ENCODE data around the gene ADD2. TPM values are rescaled to one million over a fixed set of nuclear protein-coding genes. Genes with fewer than 3 reads are reported as not detected.

The ADD2 gene
- total and polyA plus RNA-seq, 2 donors (not counting 1 experiment from before 2014, with no cell fraction given), result 15.9 to 21.7 TPM

DNA sequence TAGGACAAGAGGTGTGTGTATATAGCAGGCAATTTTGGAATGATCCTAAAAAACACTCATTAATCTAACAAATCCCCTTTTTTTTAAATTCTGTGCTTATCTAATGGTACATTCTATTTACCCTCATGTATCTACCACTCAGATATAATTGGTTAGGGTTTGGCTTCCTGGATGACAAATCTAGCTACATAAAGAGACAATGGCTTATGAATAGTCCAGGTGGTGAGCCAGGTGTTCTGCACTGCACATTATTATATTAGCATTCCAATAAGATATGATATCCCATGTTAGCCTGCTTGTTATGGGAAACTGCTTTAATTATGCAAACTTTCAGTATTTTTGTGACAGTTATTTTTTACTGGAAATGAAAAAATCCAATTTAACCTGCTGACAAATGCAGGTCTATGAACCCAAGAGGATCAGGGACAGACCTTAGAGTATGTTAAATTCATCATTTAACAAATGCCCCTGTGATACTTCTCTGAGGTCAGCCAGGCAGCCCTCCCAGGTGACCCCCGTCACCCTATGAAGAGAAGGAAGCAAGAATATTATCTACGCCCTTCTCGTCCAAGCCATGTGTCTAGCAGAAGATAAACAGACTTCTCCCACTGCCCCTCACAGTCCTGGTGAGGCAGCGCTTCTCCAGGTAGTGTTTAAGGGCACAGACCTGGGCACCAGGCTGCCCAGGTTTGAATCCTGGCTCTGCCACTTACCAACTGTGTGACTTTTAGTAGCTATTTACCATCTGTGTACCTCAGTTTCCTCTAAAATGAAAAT lies 83.0 kb downstream of the ADD2 start:
- Histone ChIP-seq H3K4me2 (replicated peaks; ENCODE audit: low read depth, low read length, poor library complexity, severe bottlenecking) (no peak overlapping the region), H3K79me2 (ENCODE audit: control insufficient read depth, insufficient read depth, low read length) (no peaks in the 10 kb centered on the region), H3K9ac (ENCODE audit: low read length) (no peak overlapping the region), H4K20me1 (ENCODE audit: control insufficient read depth, insufficient read depth, low read length, poor library complexity, severe bottlenecking) (no peaks in the 10 kb centered on the region), H3K36me3 (replicated peaks in 1 of 2; ENCODE audit: control extremely low read depth in 1 of 2, control insufficient read depth in 1 of 2, extremely low read depth in 1 of 2, insufficient read depth in 2 of 2, low read length in 1 of 2) (peaks cover 0 to 40% of the 10 kb centered on the region in 2 experiments), H3K4me1 (ENCODE audit: control insufficient read depth in 2 of 2, insufficient read depth in 2 of 2, low read length in 2 of 2) (no peaks in the 10 kb centered on the region), H3K27ac (ENCODE audit: low read length in 2 of 2) (no peak overlapping the region), H3K9me3 (ENCODE audit: control extremely low read depth in 1 of 3, control insufficient read depth in 2 of 3, insufficient read depth in 1 of 3, low read length in 2 of 3) (no peaks in the 10 kb centered on the region), H2AFZ (ENCODE audit: insufficient read depth, low read depth, low read length, poor library complexity, severe bottlenecking) (no peak overlapping the region), H3K27me3 (replicated peaks in 1 of 4; ENCODE audit: control extremely low read depth in 1 of 4, control insufficient read depth in 3 of 4, insufficient read depth in 4 of 4, low read length in 3 of 4) (no peaks in the 10 kb centered on the region), H3K4me3 (ENCODE audit: control extremely low read depth in 1 of 5, extremely low read depth in 1 of 5, insufficient read depth in 1 of 5, low read depth in 2 of 5, low read length in 4 of 5) (no peak overlapping the region)
- no peak for TF ChIP-seq EZH2 (IDR thresholded peaks at IDR 0.05; ENCODE audit: borderline replicate concordance, insufficient read depth, low read depth, low read length, poor library complexity, severe bottlenecking)
- TF ChIP-seq, protein P1, sequence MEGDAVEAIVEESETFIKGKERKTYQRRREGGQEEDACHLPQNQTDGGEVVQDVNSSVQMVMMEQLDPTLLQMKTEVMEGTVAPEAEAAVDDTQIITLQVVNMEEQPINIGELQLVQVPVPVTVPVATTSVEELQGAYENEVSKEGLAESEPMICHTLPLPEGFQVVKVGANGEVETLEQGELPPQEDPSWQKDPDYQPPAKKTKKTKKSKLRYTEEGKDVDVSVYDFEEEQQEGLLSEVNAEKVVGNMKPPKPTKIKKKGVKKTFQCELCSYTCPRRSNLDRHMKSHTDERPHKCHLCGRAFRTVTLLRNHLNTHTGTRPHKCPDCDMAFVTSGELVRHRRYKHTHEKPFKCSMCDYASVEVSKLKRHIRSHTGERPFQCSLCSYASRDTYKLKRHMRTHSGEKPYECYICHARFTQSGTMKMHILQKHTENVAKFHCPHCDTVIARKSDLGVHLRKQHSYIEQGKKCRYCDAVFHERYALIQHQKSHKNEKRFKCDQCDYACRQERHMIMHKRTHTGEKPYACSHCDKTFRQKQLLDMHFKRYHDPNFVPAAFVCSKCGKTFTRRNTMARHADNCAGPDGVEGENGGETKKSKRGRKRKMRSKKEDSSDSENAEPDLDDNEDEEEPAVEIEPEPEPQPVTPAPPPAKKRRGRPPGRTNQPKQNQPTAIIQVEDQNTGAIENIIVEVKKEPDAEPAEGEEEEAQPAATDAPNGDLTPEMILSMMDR (IDR thresholded peaks at IDR 0.05), result no peak
- DNase-seq, result no peak
- ChIA-PET POLR2A (no interaction called here), CTCF (interaction anchor here (1.0 kb wide), 1 partner anchor 99 kb away, joined by 3 read pairs; no protein-coding TSS in a partner anchor)
- no peak for ATAC-seq (ENCODE audit: low read depth)
- Mint-ChIP-seq H3K4me1 (no peaks in the 10 kb centered on the region), H3K27me3 (no peaks in the 10 kb centered on the region), H3K4me3 (no peak overlapping the region), H3K27ac (no peak overlapping the region), H3K9me3 (ENCODE audit: insufficient read depth) (no peaks in the 10 kb centered on the region)
- WGBS (ENCODE audit: insufficient coverage), result 100% methylated on average over 1 of the region's 4 CpGs
- intact Hi-C loops (cut with micrococcal nuclease), result no loop called here

DNA sequence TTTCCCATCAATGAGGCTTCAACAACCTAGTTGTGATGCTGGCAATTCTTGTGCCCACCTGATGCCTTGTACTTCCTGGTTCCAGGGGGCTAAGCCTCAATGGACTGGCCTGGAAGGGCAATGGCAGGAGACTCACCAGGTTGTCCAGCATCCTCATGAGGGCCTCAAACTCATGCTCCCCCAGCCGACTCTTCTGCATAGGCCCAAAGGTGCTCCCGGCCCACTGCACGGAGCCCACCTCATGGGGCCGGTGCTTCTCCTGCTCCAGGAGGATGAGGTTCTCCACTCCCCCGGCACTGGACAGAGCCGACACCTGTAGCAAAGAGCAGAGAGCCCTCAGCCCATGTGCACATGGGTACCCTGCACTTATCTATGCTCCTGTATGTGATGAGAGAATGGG lies 84.5 kb downstream of the ADD2 start:
- H3K4me2 ChIP-seq (replicated peaks; ENCODE audit: low read depth, low read length, poor library complexity, severe bottlenecking), result no peak overlapping the region
- 94% methylated on average over 5 of the region's 6 CpGs for WGBS (ENCODE audit: insufficient coverage)
- ChIA-PET POLR2A (no interaction called here), CTCF (no interaction called here)
- H3K9ac ChIP-seq (ENCODE audit: low read length), result no peak overlapping the region
- TF ChIP-seq, protein P1 (IDR thresholded peaks at IDR 0.05), result no peak
- no peak for TF ChIP-seq EZH2 (IDR thresholded peaks at IDR 0.05; ENCODE audit: borderline replicate concordance, insufficient read depth, low read depth, low read length, poor library complexity, severe bottlenecking)
- no peak overlapping the region for H3K4me3 Mint-ChIP-seq
- H3K27ac Mint-ChIP-seq, result no peak overlapping the region
- H3K27me3 ChIP-seq (replicated peaks in 1 of 4; ENCODE audit: control extremely low read depth in 1 of 4, control insufficient read depth in 3 of 4, insufficient read depth in 4 of 4, low read length in 3 of 4), result no peaks in the 10 kb centered on the region
- peaks cover 0 to 35% of the 10 kb centered on the region in 2 experiments for H3K36me3 ChIP-seq (replicated peaks in 1 of 2; ENCODE audit: control extremely low read depth in 1 of 2, control insufficient read depth in 1 of 2, extremely low read depth in 1 of 2, insufficient read depth in 2 of 2, low read length in 1 of 2)
- intact Hi-C loops (cut with micrococcal nuclease), result no loop called here
- no peaks in the 10 kb centered on the region for H3K9me3 ChIP-seq (ENCODE audit: control extremely low read depth in 1 of 3, control insufficient read depth in 2 of 3, insufficient read depth in 1 of 3, low read length in 2 of 3)
- H3K4me3 ChIP-seq (ENCODE audit: control extremely low read depth in 1 of 5, extremely low read depth in 1 of 5, insufficient read depth in 1 of 5, low read depth in 2 of 5, low read length in 4 of 5), result no peak overlapping the region
- H4K20me1 ChIP-seq (ENCODE audit: control insufficient read depth, insufficient read depth, low read length, poor library complexity, severe bottlenecking), result no peaks in the 10 kb centered on the region
- DNase-seq (no peak), ATAC-seq (ENCODE audit: low read depth) (no peak)
- H2AFZ ChIP-seq (ENCODE audit: insufficient read depth, low read depth, low read length, poor library complexity, severe bottlenecking), result no peak overlapping the region
- no peaks in the 10 kb centered on the region for H3K27me3 Mint-ChIP-seq
- no peaks in the 10 kb centered on the region for H3K4me1 ChIP-seq (ENCODE audit: control insufficient read depth in 2 of 2, insufficient read depth in 2 of 2, low read length in 2 of 2)
- H3K9me3 Mint-ChIP-seq (ENCODE audit: insufficient read depth), result no peaks in the 10 kb centered on the region
- no peaks in the 10 kb centered on the region for H3K79me2 ChIP-seq (ENCODE audit: control insufficient read depth, insufficient read depth, low read length)
- no peak overlapping the region for H3K27ac ChIP-seq (ENCODE audit: low read length in 2 of 2)
- H3K4me1 Mint-ChIP-seq, result no peaks in the 10 kb centered on the region

All from B cell (primary cell).